ENCODE measurements around the gene CCM2.

Gene CCM2

GRCh38 chr7:44965441-44965903 is 34.5 kb upstream of the CCM2 start:
- peaks cover 77% of the 10 kb centered on the region for H3K36me3 Mint-ChIP-seq (ENCODE audit: low read depth)
- no peaks in the 10 kb centered on the region for H3K9me3 Mint-ChIP-seq
- peaks cover 13% of the 10 kb centered on the region for H3K4me1 Mint-ChIP-seq (ENCODE audit: low read depth)
- no peak overlapping the region for H3K4me3 Mint-ChIP-seq
- no peak for DNase-seq
- no peaks in the 10 kb centered on the region for H3K27me3 Mint-ChIP-seq
- peak overlapping the region; percentile 76 for H3K27ac Mint-ChIP-seq

GRCh38 chr7:44965937-44966730 is 33.9 kb upstream of the CCM2 start:
- peak overlapping the region; percentile 82 for H3K27ac Mint-ChIP-seq
- H3K9me3 Mint-ChIP-seq, result no peaks in the 10 kb centered on the region
- no peaks in the 10 kb centered on the region for H3K27me3 Mint-ChIP-seq
- peaks cover 82% of the 10 kb centered on the region for H3K36me3 Mint-ChIP-seq (ENCODE audit: low read depth)
- DNase-seq, result no peak
- no peak overlapping the region for H3K4me3 Mint-ChIP-seq
- peaks cover 11% of the 10 kb centered on the region for H3K4me1 Mint-ChIP-seq (ENCODE audit: low read depth)

GRCh38 chr7:44966731-44967538 is 33.1 kb upstream of the CCM2 start:
- Mint-ChIP-seq H3K36me3 (ENCODE audit: low read depth) (peaks cover 90% of the 10 kb centered on the region), H3K9me3 (no peaks in the 10 kb centered on the region), H3K4me3 (no peak overlapping the region), H3K4me1 (ENCODE audit: low read depth) (peaks cover 14% of the 10 kb centered on the region), H3K27me3 (no peaks in the 10 kb centered on the region), H3K27ac (peak overlapping the region; percentile 73)
- no peak for DNase-seq

GRCh38 chr7:44967571-44968446 is 32.2 kb upstream of the CCM2 start:
- H3K4me3 Mint-ChIP-seq, result no peak overlapping the region
- DNase-seq, result no peak
- H3K9me3 Mint-ChIP-seq, result no peaks in the 10 kb centered on the region
- H3K36me3 Mint-ChIP-seq (ENCODE audit: low read depth), result peaks cover 96% of the 10 kb centered on the region
- peak overlapping the region; percentile 84 for H3K27ac Mint-ChIP-seq
- H3K27me3 Mint-ChIP-seq, result no peaks in the 10 kb centered on the region
- peaks cover 17% of the 10 kb centered on the region for H3K4me1 Mint-ChIP-seq (ENCODE audit: low read depth)

- H3K4me3 Mint-ChIP-seq, result no peak overlapping the region
- H3K27ac Mint-ChIP-seq, result peak overlapping the region; percentile 71
- no peaks in the 10 kb centered on the region for H3K27me3 Mint-ChIP-seq
- DNase-seq, result no peak
- H3K4me1 Mint-ChIP-seq (ENCODE audit: low read depth), result peaks cover 26% of the 10 kb centered on the region
- H3K36me3 Mint-ChIP-seq (ENCODE audit: low read depth), result peaks cover 99% of the 10 kb centered on the region
- H3K9me3 Mint-ChIP-seq, result no peaks in the 10 kb centered on the region
These were observed 30.8 kb upstream of the CCM2 start for GRCh38 chr7:44969049-44969700.

GRCh38 chr7:44969701-44970522 is 30.1 kb upstream of the CCM2 start:
- Mint-ChIP-seq H3K27me3 (no peaks in the 10 kb centered on the region), H3K4me3 (no peak overlapping the region), H3K36me3 (ENCODE audit: low read depth) (peaks cover 99% of the 10 kb centered on the region), H3K4me1 (ENCODE audit: low read depth) (peaks cover 34% of the 10 kb centered on the region), H3K9me3 (no peaks in the 10 kb centered on the region), H3K27ac (peak overlapping the region; percentile 11)
- no peak for DNase-seq

GRCh38 chr7:44970523-44971051 is 29.4 kb upstream of the CCM2 start:
- Mint-ChIP-seq H3K4me1 (ENCODE audit: low read depth) (peaks cover 37% of the 10 kb centered on the region), H3K27me3 (no peaks in the 10 kb centered on the region), H3K36me3 (ENCODE audit: low read depth) (peaks cover 99% of the 10 kb centered on the region), H3K4me3 (no peak overlapping the region), H3K27ac (peak overlapping the region; percentile 11), H3K9me3 (no peaks in the 10 kb centered on the region)
- no peak for DNase-seq

- H3K27ac Mint-ChIP-seq, result peak overlapping the region; percentile 100
- peaks cover 44% of the 10 kb centered on the region for H3K4me1 Mint-ChIP-seq (ENCODE audit: low read depth)
- DNase-seq, result no peak
- H3K9me3 Mint-ChIP-seq, result no peaks in the 10 kb centered on the region
- H3K4me3 Mint-ChIP-seq, result no peak overlapping the region
- H3K36me3 Mint-ChIP-seq (ENCODE audit: low read depth), result peaks cover 99% of the 10 kb centered on the region
- H3K27me3 Mint-ChIP-seq, result no peaks in the 10 kb centered on the region
These were observed 28.7 kb upstream of the CCM2 start for GRCh38 chr7:44971188-44971901.

- DNase-seq, result peak; percentile 30
- H3K9me3 Mint-ChIP-seq, result no peaks in the 10 kb centered on the region
- H3K4me1 Mint-ChIP-seq (ENCODE audit: low read depth), result peaks cover 48% of the 10 kb centered on the region
- peaks cover 99% of the 10 kb centered on the region for H3K36me3 Mint-ChIP-seq (ENCODE audit: low read depth)
- no peaks in the 10 kb centered on the region for H3K27me3 Mint-ChIP-seq
- peak overlapping the region; percentile 100 for H3K27ac Mint-ChIP-seq
- H3K4me3 Mint-ChIP-seq, result no peak overlapping the region
These were observed 28.0 kb upstream of the CCM2 start for GRCh38 chr7:44971902-44972441.

GRCh38 chr7:44972562-44972961 is 27.4 kb upstream of the CCM2 start:
- H3K9me3 Mint-ChIP-seq, result no peaks in the 10 kb centered on the region
- H3K36me3 Mint-ChIP-seq (ENCODE audit: low read depth), result peaks cover 99% of the 10 kb centered on the region
- peaks cover 51% of the 10 kb centered on the region for H3K4me1 Mint-ChIP-seq (ENCODE audit: low read depth)
- no peaks in the 10 kb centered on the region for H3K27me3 Mint-ChIP-seq
- peak overlapping the region; percentile 100 for H3K27ac Mint-ChIP-seq
- no peak overlapping the region for H3K4me3 Mint-ChIP-seq
- DNase-seq, result peak; percentile 27

- H3K36me3 Mint-ChIP-seq (ENCODE audit: low read depth), result peaks cover 99% of the 10 kb centered on the region
These were observed 26.2 kb upstream of the CCM2 start for GRCh38 chr7:44973610-44974401.

GRCh38 chr7:44974549-44974948 is 25.5 kb upstream of the CCM2 start:
- peaks cover 97% of the 10 kb centered on the region for H3K36me3 Mint-ChIP-seq (ENCODE audit: low read depth)
- H3K4me3 Mint-ChIP-seq, result peak overlapping the region; percentile 93
- peaks cover 58% of the 10 kb centered on the region for H3K4me1 Mint-ChIP-seq (ENCODE audit: low read depth)
- DNase-seq, result no peak
- no peaks in the 10 kb centered on the region for H3K27me3 Mint-ChIP-seq
- H3K27ac Mint-ChIP-seq, result peak overlapping the region; percentile 100
- no peaks in the 10 kb centered on the region for H3K9me3 Mint-ChIP-seq

More at GRCh38 chr7:44973610-44974401, 26.2 kb upstream of the CCM2 start:
- H3K27me3 Mint-ChIP-seq, result no peaks in the 10 kb centered on the region
- H3K9me3 Mint-ChIP-seq, result no peaks in the 10 kb centered on the region
- peaks cover 55% of the 10 kb centered on the region for H3K4me1 Mint-ChIP-seq (ENCODE audit: low read depth)
- H3K4me3 Mint-ChIP-seq, result no peak overlapping the region
- H3K27ac Mint-ChIP-seq, result peak overlapping the region; percentile 100
- peak; percentile 67 for DNase-seq
